ENCODE data around the gene SECISBP2L.
"Not testable (repeated sequence)": the region's sequence is repeated elsewhere in the genome, so short reads cannot be mapped to it uniquely, and the experiment has no call there.

Gene SECISBP2L

DNA sequence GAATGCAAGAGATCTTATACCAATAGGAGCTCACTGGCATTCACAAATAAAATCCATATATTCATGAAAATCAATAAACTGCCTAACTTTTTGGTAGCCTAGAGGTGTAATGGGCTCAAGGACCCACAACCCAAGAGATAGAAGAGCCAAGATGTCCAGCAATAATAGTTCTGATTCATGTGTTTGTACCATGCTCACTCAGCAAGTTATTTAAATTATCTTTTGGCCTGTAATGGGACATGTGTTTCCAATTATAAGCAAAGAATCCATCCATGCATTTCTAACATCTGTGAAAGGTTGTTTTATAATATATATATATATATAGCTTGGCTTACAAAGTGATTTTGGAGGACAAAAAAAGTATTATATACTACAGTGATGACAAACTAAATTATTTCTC is 52.9 kb downstream of the SECISBP2L start:
- no peak for FAIRE-seq

DNA sequence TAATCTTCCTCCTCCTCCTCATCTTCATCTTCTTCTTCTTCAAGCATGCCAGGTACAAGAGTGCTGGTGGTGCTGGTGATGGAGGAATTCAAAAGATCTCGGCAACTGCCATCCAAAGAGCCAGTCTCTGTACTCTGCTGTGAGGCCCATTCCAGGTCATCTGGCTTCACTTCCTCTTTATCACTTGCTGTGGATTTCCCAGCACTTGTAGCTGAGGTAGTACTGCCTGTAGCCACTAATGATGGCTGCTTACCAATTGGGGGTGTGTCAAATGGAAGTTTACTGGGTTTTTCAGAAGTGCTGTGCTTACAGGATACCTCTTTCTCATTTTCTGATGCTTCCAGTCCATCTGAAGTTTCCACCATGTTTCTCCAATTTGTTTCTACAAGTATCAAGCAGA is 53.7 kb downstream of the SECISBP2L start:
- FAIRE-seq: no peak

DNA sequence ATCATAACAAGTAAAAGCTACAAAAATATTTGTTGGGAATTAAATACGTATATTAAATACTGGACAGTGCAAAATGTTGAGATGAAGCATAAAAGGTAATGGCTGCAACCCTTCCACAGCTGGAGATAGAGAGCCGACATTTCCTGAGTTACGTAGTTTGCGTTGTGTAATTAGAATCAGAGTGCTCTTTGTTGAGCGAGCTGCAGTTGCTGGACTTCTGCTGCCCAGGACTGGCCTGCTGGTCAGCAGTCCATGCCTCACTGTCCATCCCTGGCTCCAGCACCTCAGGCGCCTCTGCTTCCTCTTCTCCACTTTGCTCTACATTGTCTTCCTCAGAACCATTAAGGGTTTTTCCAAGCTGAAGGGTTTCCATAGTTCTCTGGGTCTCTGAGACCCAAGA is 54.1 kb downstream of the SECISBP2L start:
- no peak for FAIRE-seq

DNA sequence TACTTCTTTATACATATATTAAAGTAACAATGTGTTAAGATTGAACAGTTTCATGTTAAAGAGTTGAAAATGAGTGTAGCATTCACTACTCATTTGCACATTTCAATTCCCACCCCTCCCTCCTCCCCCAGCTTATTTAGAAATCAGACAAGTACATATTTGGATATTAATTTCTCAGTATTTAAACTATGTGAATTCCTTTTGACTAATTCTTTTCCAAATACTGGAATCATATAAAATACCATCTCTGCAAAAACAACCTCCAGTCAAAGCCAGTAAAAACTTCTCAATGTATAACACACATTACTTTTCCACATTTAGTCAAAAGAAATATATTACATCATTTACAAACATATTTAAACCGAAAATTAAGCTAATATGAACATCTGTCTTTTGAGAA is 57.1 kb downstream of the SECISBP2L start:
- FAIRE-seq: no peak

DNA sequence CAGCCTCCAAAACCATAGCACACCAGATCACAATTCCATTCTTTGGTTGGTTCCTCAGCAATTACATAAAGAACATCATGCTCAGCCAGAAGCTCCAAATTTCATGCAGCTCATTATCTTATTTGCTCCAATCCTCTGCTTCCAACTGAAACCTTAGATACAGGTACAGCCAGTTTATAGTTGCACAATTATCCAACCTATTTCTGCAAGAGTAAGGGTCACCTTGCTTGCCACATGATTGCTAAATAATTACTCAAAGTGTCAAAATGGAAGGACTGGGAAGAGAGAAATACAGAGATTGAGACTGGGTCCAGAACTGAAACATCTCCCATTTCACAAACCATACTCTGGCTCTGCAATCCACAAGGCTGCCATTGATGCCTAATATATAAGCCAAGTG is 59.1 kb downstream of the SECISBP2L start:
- FAIRE-seq: no peak

DNA sequence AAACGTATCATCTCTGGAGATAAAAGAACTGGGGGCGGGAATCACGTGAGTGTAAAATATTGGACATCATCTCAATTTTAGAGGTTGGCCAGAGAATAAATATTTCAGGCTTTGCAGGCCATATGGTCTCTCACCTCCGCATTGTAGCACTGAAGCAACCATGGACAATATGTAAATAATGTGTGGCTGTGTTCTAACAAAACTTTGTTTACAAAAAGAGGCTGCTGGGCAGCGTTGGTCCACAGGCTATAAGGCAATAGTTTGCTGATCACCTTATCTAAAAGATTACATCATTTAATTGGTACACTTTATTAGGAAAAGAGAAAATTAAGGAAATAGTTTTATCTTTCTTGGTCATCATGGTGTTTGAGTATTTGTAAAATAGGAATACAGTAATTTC is 60.0 kb downstream of the SECISBP2L start:
- no peak for FAIRE-seq

DNA sequence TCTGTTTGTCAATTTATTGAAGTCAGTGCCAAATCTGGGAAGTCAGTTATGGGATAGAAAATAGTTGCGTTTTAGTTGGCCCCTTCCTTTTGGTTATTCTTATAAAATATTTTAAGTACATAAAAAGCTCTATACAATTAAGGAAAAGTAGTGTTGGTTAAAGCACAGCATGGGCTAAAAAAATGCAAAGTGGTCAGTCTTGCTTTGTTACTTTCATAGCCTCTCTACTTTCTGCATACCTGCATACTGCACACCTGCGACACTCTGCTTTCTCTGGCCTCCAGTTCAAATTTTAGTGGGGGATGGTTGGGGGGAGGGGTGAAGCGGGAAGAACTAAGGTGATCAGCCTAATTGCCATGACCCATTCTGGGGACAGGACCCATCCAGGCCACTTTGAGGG is 60.7 kb downstream of the SECISBP2L start:
- no peak for FAIRE-seq

DNA sequence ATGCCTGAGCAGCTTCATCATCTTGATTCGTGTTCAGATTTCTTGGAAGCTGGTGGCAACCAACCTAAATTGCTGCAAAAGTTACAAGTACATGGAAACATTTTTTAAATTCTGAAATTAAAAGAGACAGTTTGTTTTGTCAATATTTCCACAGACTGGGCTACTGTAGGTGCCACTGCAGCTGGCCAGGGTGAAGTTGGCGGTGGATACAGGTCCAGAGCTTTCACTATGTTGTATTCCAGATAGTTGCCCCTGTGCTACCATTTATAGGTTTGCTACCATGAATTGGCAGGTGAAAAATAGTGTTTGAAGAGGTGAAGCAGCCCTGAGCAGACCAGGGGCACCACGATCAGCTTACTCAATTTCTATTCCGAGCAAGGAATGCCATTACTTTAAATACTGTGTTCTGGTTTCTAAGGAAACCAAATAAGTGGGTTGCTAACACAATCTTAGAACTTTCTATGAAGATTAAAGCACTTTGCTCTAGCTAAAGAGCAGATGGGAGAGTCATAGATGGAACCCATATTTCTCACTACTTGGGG is 61.4 kb downstream of the SECISBP2L start:
- no peak for FAIRE-seq

DNA sequence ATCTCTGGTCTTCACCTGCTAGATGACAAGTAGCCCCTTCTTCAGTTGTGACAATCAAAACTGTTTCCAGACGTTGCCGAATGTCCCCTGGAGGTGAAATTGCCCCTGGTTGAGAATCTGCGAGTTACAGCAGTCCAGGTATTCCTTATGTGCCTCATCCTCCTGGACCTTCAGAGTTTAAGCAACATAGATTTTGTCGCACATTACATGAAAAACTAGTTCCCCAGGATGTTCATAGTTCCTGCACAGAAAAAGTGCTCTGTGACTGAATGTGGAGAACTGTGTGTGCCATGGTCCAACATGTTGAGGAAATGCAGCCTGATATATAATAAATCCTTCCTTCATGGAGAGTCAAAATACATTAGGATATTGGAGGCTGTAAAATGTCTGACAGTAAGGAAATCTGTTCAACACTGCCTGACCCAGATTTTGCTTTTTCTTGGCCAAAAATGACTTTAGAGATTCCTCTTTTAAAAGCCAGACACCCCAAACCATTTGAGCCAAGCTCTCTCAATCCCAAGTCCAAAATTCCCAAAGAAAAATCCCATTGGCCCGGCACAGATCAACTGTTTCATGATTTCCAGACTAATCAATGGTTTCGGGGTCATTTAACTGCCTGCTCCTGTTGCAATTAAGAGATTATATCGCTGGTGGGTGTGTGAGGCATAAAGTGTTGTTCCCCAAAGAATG is 62.1 kb downstream of the SECISBP2L start:
- FAIRE-seq: no peak

DNA sequence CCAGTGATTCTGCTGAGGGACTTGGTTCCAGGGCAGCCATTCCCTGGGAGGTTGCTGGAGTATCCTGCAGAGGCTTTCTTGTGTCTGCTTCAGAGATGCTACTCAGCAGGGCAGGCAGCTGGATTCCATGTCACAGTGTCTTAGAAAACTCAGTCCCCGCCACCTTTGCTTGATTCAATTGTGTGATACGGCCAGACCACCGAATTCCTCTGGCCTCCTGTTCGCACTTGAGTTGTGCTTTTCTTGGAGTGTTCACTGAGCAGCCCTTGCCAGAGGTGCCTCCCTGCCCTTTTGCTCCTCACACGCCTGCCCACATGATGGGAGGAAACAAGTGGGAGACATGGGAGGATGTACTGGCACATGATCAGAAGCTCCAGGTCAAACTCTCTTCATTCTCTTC is 62.9 kb downstream of the SECISBP2L start:
- no peak for FAIRE-seq

DNA sequence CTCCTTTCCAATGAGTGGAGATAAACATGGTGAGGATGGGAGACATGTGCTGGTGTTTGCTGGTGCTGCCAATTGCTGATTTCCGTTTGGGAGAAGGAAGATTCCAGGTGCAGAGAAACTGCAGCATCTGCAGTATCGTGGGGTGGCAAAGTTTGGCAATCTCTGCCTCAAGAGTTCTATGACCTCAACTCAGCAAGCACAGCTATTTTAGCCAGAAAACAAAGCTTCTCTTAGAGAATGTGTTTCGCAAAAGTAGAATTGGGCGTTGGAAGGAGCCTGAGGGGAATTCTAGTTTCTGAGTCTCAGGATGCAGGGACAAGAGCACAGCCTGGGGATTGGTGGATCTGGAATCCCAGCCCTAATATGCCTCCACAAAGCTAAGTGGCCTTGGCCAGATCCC is 64.3 kb downstream of the SECISBP2L start:
- no peak for FAIRE-seq

DNA sequence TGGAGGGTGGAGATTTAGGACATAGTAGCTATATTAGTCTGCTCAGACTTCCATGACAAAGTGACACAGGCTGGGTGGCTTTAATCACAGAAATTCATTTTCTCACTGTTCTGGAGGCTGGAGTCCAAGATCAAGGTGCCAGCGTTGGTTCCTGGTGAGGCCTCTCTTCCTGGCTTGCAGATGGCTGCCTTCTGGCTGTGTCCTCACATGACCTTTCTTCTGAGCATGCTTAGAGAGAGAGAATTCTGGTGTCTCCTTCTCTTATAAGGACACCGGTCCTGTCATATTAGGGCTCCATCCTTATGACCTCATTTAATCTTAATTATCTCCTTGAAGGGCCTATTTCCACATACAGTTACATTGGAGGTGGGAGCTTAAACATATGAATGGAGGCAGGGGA is 67.6 kb downstream of the SECISBP2L start:
- no peak for FAIRE-seq

DNA sequence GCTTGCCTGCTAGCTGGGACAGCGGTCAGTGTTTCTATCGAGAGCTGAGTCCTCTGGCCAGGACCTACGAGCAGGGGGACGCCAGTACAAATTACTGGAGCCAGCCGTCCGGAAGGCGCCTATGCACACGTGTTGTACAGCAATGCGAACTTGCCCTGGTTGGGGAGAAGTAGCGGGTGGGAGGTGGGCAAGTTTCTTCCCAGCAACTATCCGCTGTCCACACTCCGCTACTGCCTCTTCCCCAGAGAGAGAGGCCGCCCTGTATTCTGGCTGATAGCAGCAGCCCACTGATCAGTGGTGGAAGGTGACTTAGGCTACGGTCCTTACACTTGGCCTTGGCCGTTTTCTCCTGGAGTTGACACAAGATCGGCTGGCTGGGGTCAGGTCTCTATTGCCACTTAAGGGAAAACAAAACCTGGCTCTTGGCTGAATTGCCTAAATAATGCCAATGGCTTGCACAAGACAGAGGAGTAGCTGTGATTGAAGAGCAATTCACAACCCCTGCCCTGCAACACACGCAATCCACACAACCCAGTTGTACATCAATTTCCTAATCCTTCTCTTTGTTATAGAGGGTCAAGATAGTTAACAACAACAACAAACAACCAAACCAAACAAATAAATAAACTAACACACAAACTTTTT is 69.7 kb downstream of the SECISBP2L start:
- no peak for FAIRE-seq

DNA sequence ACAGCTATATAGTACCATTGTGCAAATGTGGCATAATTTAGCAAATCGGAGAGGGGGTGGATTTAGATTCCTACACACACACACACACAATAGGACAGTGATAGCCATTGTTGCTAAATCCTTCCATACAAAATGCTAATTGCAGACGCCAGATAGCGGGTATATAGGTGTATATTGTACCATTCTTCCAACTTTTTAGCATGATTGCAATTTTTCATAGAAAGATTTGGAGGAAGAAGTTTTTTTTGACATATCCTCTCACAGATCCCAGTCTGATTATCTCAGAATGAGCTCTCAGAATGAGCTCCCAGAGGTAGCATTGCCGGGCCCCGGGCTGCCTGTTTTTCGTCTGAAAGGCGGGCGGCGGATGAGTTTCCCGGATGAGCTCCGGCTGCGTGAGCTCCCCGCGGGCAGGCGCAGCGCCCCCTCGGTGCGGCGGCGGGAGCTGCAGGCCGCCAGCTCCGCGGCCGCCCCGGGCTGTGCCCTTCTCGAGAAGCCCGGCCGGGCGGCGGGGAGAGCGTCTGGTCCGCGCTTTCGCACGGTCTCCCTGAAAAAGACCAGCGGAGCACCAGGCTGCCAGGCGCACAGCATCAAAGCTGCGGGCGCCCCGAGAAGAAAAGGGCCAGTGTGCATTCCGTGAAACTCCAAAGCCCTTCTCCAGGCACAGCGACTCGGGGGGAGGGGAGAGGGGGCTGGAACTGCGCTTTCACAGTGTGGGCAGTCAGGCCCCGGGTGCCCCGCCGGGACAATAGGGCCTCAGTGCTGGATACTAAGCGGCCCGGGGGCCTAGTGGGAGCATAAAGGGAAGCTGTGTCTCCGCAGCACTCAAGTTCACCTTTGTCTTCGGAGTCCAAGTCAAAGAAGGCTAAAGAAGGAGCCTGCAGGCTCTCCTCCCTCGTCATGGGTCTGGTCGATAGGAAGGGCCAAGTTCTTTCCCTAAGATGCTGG is 70.5 kb downstream of the SECISBP2L start:
- FAIRE-seq: no peak

DNA sequence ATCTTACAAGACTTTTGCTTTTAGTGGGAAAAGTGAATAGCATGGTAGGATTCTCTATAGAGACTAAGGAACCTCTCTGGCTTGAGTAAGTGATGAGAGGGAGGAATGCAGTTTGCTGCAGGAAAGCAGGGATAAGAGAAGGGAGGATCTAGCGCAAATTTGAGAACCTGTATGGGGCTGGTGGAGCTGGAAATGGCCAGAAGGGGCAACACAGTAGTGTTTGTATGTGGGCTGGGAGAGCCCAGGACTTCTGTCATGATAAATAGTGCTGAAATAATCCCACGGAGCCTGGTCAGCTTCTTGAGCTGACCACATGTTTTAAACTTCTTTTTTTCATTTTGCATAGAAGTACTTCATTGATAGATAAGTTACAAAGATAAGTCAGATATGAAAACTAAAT is 71.4 kb downstream of the SECISBP2L start:
- no peak for FAIRE-seq

DNA sequence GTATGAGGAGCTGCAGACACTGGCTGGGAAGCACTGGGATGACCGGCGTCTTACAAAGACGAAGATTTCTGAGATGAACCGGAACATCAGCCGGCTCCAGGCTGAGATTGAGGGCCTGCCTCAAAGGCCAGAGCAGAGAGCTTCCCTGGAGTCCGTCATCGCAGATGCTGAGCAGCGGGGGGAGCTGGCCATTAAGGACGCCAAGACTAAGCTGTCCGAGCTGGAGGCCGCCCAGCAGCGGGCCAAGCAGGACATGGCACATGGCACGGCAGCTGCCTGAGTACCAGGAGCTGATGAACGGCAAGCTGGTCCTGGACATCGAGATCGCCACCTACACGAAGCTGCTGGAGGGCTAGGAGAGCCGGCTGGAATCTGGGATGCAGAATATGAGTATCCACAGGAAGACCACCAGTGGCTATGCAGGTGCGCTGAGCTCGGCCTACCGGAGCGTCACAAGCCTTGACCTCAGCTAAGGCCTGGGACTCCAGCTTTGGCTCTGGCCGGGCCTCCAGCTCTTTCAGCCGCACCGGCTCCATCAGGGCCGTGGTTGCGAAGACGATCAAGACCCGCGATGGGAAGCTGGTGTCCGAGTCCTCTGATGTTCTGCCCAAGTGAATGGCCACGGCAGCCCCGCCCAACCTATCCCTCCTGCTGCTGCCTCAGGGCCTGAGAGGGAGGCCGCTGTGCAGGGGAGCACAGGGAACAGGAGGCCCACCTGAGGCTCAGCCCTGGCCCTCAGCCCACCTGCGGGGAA is 73.3 kb downstream of the SECISBP2L start:
- FAIRE-seq: no peak

DNA sequence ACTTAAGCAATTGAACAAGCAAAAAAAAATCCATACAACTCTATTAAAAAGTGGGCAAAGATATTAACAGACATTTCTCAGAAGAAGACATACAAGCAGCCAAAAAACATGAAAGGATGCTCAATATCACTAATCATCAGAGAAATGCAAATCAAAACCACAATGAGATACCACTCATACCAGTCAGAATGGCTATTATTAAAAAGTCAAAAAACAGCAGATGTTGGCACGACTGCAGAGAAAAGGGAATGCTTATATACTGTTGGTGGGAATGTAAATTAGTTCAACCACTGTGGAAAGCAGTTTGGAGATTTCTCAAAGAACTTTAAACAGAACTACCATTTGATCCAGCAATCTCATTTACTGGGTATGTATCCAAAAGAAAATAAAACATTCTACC is 75.3 kb downstream of the SECISBP2L start:
- FAIRE-seq: not testable (repeated sequence)

DNA sequence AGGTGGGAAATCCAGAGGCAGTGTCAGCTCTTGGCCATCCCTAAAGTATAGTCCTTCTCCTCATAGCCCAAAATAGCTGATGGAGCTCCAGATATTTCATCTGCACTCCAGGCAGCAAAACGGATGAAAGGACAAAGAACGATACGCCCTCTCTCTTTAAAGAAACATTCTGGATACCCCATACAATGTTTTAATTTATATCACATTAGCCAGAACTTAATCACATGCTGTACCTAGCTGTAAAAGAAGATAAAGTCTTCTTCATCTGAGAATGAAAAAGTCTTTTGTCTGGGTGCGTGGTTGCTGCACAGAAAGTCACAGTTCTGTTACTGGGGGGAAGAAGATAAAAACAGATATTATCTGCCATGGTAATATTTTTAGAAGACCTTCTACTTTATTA is 78.2 kb downstream of the SECISBP2L start:
- FAIRE-seq: no peak

DNA sequence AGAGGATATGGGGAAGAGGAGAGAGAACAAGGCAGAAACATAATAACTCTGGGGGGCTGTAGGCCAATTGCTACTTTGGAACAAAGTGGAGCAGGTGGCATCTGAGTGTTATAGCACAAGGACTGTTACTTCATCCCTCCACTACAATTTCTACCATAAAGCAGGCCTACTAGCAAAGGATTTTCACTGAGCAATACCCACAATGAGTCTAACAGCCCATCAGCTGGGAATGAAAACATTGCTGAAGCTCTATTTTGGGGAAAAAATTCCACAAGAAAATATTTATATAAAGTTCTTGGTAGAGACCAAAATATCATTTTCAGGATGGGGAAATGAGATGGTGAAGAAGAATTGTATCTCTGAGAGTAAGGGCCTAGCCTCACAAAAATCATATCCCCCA is 78.9 kb downstream of the SECISBP2L start:
- no peak for FAIRE-seq

DNA sequence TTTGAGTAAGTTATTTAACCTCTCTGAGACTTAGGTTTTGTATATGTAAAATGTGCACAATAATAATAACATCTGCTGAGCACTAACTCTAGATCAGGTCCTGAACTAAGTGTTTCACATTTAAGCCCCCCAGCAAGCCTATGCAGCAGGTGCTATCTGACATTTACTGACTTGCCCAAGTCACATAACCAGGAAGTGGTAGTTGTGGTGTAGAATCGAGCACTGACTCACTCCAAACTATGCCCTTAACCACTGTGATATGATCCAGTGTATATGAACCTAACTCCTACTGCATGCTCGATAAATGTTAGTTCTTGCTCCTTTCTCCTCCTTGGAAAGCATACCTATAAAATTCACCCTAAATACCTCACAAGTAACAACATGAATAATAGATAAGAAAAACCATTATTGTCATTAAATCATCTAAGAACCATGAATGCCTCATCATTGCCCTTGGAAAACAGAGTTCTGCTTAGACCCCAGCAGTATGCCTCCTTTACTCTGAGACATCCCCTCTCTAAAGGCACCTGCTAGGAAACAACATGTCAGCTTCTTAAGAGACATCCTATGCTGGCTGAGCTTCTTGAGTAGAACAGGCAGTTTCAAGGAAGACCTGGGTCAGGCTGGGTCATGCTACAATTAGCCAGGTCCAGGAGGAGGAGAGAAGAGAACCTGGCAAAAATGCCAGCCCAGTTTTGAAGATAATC is 79.5 kb downstream of the SECISBP2L start:
- no peak for FAIRE-seq

DNA sequence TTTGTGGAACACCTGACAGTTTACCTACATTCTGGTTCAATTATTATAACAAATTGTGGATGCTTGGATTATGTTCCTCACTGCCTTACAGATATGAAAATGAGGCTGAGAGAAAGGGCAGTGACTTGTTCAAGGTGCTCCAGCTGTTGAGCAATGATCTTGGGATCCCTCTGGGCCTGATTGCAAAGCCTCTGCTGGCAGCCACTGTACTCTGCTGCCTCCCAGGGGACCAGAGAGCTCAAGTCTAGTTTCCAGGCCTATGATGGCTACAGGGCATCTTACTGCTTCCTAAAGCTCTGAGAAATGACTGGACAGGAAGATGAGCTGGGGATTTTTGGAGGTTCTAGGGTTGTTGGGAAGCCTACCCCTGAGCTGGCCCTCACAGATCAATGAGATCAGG is 80.3 kb downstream of the SECISBP2L start:
- no peak for FAIRE-seq

DNA sequence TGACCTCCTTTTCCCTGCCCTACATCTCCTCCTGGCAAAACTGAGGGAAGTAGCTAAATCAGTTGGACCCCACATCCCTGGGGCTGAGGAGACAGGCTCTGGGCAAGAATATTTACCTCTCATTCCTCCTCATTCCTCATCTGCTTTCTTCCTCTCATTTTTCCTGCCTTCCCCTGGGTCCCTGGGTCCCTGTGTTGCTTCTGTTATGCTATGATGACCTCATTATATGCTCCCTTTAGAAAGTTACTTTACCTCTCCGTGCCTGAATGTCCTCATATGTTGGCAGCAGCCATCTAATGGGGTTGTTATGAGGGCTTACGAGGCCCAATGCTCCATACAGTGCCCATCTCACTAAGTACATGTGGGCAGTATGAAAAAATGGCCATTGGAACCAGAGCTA is 81.3 kb downstream of the SECISBP2L start:
- no peak for FAIRE-seq

Data from colon (tissue), 2 donors.